EL (cell line): ENCODE measurements around the gene LMAN2.
A peak's percentile ranks its signal among the peaks of the same experiment; 100 is the strongest.
"Not testable (repeated sequence)": the region's sequence is repeated elsewhere in the genome, so short reads cannot be mapped to it uniquely, and the experiment has no call there.

Experiments
- DNase-seq: peaks from one replicate; pipeline ENCODE4 v3.0.0-alpha.2; 2016

LMAN2 gene

DNA sequence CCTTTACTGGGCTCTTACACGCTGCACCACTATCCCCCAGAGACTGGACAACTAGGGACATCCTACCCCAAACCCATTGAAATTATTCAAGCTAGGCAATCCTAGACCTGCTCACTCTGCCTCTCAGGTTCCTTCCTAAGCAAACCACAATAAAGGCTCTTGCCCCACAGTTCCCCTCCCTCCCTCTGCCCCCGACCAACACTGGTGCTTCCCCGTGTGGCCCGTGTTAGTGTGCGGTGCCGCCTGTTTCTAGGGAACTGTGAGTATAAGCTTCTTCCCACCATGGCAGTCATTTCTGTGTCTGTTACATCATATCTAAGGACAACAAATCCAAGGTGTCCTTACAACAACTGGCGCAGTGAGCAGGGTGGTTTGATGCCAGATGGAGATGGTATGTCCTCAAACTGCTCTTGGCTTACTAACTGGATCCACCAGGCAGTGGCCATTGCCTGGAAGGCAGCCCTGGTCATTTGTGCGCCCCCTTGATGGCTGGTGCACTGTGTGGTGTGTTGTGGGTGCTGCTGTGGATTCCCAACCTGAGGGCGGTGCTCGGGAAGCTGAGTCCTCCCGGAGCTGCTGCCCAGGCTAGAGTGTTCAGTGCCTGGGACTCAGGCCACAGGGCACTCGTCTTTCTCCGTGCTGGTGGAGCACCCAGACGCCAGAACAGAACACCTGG, 31.4 kb downstream of the LMAN2 start:
- DNase-seq: no peak

DNA sequence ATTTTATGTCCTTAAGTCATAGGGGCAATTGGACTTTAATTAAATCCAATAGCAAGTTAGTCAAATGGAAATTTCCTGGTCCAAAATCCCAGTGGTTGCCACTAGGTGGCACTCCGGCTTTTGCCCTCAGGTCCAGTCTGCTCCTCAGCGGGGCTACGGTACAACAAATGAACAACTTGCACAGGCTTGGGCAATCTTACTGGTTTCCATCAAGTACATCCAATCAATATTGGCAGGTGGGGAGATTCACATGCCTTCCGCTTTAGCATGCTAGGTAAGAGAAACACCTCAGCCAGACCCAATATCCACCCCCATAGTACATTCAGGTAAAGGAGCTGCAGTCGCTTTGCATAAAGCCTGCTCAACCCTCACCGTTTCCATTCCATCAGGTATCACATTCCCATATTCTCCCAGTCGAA, 33.5 kb downstream of the LMAN2 start:
- peak; percentile 74 for DNase-seq

GRCh38 chr5:177316005-177316404, 35.5 kb downstream of the LMAN2 start:
- no peak for DNase-seq

DNA sequence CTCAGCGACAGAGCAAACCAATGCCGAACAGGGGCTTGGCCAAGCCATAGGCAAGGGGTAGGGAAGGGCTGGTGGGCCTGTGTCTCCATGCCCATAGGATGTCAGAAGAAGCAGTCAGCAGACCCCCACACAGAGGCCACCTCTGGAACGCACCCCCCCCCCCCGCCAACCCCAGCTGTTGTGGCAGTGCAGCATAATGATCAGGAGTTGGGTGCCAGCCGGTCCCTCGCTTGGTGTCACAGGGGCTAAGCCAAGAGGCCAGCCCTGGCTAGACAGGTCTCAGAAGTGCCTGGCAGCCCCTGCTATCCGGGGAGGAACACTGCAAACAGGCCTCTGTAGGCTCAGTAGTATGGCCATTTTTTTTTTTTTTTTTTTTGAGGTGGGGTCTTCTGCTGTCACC, 36.1 kb downstream of the LMAN2 start:
- DNase-seq: no peak

DNA sequence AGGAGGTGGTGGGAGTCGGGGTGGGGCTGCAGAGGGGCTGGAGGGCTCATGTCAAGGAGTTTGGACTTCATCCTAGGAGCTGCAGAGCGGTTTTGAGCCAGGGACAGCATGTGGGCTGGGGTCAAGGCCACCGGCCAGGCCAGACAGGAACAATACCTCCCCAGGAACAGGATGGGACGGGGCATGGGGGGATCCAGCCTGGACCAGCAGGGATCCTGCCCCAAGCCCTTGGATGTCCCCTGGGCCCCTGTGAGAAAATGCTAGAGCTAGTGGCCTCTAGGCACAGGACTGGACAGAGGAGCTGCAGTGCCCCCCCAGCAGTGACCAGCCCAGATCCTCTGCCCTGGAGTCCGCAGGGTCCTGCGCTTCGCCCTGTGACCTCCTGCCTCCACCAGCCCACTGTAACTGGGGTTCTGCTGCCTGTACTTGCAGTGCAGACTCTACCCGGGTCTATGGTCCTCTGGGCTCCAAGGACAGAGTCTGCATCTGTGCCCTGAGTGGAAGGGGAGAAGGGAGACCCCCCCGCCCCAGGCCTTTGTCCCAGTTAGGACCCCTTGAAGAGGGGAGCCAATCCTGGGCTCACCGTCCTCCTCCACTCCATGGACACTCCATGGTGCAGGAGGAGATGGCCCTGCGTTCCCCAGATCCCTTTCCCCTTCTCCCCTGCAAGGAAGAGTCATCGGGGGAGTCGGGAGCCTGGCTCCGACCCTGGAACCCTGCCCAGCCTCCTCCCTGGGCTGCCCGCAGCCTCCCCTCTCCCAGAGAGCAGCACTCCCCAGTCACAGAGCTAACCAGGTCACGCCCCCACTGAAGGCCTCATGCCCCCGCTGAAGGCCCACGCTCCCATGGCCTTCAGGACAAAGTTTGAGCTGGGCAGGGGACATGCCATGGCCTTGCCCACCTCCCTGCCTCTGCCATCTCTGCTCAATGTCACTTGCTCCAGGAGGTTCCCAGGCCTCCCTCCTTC, 36.8 kb downstream of the LMAN2 start:
- no peak for DNase-seq

- no peak for DNase-seq
Observed at GRCh38 chr5:177313561-177314259, 37.8 kb downstream of the LMAN2 start.

DNA sequence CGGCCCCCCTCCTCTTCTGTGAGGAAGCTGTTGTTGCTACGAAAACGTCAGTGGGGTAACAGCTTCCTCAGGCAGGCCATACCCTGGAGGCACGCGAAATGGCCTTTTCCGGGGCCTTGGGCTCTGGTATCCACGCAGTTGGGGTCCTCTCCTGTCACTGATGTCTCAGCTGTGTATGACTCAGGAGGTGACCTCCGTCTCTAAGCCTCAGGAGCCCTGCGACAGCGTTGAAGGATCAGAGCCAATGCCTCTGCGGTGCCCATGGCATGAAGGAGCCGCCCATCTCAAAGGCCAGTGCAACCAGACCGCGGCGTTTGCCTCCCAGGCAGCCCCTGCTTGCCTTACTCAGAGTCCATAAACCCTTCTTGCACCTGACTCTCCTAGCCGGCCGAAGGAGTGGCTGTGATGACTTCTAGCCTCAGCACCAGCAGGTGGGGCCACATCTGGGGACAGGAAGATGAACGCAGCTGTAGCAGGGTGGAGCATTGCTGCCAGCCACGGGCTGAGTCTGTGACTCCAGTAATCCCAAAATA, 38.8 kb downstream of the LMAN2 start:
- DNase-seq: no peak

DNA sequence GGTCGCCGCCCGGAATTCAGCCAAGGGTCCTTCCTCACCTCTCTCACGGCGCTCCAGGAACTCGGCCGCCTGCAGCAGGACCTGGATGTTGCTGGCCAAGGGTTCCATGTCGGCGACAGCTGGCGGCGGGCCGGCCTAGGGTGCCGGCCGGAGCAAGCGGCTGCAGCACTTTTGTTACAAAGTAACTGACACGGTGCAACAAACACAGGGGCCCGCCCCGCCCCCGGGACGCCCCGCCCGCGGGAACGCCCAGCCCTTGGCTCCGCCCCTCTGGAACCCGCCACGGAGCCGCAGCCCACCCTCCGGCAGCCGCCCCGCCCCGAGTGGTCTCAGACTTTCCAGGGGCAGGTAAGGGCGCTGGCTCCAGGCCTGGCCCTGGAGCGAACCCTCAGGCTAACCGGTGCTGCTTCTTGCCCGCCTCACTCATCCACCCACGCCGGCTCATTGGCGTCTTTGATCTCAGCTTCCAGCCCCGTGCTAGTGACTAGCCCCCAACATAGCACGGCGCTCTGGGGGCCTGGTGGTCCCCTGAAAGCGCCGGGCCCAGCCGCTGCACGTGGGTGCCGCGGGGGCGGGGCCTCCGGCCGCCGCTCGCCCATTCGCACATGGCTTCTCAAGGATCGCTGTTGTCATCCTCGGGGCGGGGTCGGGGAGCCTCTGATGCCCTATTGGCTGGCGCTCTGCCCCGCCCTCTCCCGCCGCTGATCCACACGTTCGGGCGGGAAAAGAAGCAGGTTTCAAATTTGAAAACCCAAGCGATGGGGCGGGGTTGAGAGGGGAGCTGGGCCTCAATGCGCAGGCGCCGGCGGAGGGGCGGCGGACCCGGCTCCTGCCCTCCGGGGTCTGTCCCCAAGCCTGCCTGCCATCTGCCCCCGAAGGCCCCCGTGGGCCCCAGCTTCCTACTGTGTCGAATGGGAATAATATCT, 39.5 kb downstream of the LMAN2 start, which contains the start of gene MXD3:
Gene MXD3 (minus strand): TSS at position 176 of the 926 bp plus-strand sequence. CDS start 68 bp downstream, at position 108.
- DNase-seq: peak; percentile 97

DNA sequence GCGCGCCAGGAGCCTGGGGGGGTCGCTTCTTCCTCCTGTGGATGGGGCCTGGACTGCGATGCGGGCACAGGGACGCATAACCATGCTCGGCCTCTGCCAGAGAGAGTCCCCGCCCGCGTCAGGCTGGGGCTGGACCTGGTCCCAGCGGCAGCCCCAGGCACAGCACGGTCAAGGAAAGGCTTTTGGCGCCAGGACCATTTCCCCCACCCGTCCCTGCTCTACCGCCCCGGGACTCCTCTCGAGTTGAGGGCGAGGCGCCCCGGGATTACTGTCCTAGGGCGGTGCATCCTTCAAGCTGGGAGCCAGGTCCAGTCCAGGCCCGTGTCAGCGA, 40.1 kb downstream of the LMAN2 start:
- DNase-seq: peak; percentile 39

- DNase-seq: peak; percentile 47
Observed at GRCh38 chr5:177310757-177311391, 40.6 kb downstream of the LMAN2 start.

DNA sequence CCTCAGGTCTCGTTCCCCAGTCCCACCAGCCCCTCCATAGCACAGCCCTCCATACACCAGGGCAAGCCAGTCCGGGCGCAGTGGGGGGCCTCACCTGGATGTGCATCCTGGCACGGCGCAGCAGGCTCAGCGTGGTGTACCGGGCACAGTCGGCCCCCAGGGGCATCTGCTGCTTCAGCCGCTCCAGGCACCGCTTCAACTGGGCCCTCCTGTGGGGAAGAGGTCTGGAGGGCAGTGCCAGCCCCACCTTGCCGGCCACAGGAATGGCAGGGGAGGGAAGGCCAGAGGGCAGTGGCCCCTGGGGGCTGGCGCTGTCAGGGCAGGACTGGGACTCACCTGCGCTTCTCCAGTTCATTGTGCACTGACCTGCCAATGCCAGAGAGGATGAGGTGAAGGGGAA, 41.1 kb downstream of the LMAN2 start:
- DNase-seq: no peak

GRCh38 chr5:177309351-177310191, 41.9 kb downstream of the LMAN2 start:
- peak; percentile 76 for DNase-seq

- no peak for DNase-seq
Observed at GRCh38 chr5:177308740-177309139, 42.7 kb downstream of the LMAN2 start.

- no peak for DNase-seq
Observed at GRCh38 chr5:177307544-177308363, 43.7 kb downstream of the LMAN2 start.

- no peak for DNase-seq
Observed at GRCh38 chr5:177306674-177307543, 44.6 kb downstream of the LMAN2 start.

DNA sequence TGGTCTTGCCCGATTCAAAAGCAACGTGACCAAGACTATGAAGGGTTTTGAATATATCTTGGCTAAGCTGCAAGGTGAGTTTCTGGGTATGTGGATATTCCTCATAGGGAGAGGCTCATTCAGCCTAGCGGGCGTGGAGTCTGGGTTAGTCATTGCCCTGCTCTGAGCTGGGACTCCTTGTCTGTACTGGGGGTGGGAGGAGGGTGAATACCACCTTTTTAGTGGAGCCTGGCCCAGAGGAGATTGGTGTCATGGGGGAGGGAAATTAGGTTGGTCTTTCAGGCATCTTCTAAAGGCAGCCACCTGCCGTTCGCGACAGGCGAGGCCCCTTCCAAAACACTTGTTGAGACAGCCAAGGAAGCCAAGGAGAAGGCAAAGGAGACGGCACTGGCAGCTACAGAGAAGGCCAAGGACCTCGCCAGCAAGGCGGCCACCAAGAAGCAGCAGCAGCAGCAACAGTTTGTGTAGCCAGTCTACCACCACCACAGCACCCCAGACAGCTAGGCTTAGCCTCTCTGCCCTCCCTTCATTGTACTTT, 45.3 kb downstream of the LMAN2 start:
- DNase-seq: not testable (repeated sequence)

GRCh38 chr5:177304392-177305119, 46.9 kb downstream of the LMAN2 start:
- DNase-seq: peak; percentile 38
